ENCODE measurements around the gene ADAMTS1.
"Not testable (repeated sequence)": the region's sequence is repeated elsewhere in the genome, so short reads cannot be mapped to it uniquely, and the experiment has no call there.

ADAMTS1 gene

DNA sequence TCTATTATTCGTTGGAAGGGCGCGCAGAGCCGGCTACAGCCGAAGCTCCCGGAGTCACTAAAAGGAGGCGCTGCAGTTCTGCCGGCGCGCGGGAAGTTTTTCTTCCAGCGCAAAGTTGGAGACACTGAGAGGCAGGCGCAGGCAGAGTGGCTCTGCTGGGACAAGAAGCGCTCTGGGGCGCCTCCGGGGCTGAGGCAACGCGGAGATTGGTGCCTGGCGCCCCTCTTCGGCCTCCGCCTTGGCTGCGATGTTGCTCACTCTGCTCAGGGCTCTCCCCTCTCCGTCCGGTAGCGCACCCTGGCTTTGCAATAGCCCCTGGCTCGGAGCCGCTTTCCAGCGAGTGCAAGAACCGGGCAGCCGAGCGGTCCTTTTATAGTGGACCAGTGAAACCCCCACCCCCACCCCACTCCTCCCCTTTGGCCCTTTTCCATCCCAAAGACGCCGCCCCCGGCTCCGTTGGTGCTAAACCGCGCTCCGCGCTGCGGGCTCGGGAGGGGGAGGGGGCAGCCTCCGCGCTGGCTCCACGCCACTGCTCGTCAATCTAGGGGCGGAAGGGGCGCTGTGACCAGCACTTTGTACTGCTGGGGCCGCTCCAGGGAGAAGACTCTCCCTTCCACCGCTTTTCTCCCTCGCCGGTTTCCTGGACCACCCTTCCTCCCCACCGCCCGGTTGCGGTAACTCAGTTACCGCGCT lies at the start of gene ADAMTS1:
TSS of gene ADAMTS1 (minus strand) at position 344 of the 693 bp plus-strand sequence. CDS start 455 bp downstream, outside the sequence.
- no peak for DNase-seq (ENCODE audit: low read depth in 2 of 3, low spot score in 1 of 3)

DNA sequence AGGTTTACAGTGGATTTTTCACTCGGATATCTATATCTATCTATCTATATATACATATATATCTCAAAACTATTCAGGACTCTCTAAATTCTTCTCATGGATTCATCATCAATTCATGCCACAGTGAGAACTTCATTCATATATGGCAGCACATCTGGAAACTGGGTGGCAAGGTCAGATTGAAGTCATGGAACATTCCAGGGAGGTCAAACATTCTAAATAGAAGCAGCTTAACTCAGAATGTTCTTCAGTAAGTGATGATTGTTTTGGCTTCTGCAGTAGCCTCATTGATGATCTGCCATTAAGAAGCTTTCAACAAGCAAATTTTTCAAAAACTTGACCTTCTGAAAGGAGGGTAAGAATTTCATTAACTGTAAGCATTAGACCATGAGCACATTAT lies 46.9 kb upstream of the ADAMTS1 start:
- no peak for DNase-seq (ENCODE audit: low read depth in 2 of 3, low spot score in 1 of 3)

DNA sequence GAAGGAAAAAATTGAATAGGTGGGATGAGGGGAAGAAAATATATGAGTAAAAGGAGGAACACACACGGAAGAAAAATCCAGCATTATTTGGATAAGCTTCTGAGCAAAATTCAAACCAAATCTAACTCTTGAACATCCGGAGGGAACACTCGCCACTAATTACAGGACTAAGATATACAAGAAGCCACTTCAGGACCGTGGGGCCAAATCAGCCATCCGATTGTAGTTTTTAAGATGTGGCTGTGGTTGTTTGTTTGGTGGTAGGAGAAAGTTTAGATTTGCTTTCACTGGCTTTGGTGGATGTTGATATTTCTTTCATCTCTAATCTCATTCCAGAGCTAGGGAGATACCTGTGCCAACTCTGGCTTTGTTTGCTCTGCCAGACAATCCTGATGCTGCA lies 43.7 kb upstream of the ADAMTS1 start:
- no peak for DNase-seq (ENCODE audit: low read depth in 2 of 3, low spot score in 1 of 3)

DNA sequence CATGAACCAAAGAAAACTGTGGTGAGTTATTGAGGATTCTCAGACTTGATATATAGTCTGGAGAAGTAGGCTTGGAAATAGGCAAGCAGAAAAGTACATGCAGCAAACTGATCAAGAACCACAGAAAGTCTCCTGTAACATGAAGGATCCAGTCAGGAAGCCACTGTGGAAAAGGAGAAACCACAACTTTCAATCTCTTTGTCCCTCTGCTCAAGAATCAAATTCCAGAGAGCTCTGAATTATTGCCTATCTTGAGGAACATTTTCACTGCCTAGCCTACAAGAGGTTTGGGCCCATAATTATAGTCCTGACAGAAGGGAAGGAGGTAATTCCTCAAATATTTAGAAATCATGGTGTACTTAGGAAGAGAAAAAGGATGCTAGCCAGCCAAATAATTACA lies 43.0 kb upstream of the ADAMTS1 start:
- DNase-seq (ENCODE audit: low read depth in 2 of 3, low spot score in 1 of 3): no peak

DNA sequence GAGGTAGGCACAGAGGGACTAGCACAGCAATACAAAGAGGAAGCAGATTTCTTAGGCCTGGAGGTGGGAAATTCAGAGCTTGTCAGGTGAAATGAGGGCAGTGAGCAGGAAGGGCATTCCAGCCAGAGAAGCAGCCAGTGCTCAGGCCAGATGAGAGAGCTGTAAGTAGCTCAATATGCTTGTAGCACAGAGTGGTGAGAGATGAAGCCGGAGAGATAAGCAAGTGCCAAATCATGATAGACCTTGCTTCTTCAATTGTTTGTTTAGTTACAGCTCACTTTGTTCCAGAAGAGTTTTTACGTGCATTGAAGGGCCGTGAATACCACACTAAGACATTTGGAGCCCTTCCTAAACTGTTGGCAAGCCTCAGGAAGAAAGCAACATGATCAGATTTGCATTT lies 42.0 kb upstream of the ADAMTS1 start:
- no peak for DNase-seq (ENCODE audit: low read depth in 2 of 3, low spot score in 1 of 3)

DNA sequence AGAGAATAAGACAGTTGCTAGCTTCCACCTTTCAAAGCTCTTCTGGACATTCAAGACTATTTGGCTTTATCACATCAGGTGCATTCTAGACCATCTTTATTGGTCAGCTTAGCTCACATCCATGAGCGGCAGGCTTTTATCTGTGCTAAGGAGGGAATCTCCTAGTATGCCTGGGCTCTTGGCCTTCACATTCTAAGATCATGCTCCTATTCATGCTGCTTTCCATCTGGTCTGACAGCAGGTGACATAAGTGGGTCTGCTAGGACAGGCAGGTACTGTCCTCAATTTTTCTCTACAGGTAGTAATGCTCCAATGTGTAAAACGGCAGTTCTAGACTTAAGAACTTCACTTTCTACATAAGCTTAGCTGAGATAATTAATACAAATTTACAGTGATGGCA lies 39.2 kb upstream of the ADAMTS1 start:
- DNase-seq (ENCODE audit: low read depth in 2 of 3, low spot score in 1 of 3): no peak

DNA sequence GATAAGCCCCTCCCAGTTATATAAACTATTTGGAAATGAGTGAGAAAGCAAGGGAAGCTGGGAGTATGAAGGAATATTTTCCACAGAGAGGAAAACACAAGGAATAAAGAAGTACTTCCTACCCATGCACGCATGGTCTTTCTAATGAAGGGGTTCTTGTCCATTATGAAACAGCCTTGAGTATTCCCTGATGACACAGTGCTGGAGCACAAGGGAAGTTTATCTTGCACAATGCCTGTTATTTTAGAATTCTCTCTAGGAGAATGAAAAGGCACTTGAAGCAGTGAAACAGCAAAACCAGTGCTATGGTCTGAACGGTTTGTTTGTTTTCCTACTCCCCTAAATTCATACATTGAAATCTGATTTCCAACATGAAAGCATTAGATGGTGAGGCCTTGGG lies 38.6 kb upstream of the ADAMTS1 start:
- DNase-seq (ENCODE audit: low read depth in 2 of 3, low spot score in 1 of 3): no peak

DNA sequence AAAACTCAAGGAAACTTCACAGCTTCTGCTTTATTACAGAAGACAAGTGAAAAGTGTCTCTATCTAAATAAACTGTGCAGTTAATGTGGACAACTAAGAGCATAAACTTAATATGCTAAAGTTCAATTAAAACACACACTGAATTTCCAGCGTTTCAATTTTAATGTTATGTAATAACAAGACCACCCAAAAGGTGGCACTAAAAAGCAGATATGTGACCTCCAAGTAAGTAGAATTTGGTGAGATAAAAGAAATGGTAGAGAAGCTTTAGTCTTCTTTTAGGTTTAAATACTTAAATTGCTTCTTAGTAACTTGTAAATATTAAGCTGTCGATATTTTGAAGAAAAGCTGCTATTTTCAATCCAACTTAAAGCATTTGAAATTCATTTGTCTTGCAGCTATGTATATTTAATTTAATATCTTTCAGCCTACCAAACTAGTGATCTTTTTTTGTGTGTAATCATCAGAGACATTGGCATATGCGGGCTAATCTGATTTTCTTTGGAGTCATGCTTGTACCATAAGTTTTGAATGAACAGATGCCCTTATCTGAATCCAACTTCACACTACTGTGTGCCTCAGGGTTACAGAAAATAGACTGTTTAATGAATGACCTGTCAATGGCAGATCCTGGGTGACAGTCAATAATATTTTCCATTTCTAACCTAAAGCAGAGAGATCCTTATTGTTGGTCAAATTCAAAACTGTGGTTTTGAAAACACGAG lies 36.5 kb upstream of the ADAMTS1 start:
- no peak for DNase-seq (ENCODE audit: low read depth in 2 of 3, low spot score in 1 of 3)

DNA sequence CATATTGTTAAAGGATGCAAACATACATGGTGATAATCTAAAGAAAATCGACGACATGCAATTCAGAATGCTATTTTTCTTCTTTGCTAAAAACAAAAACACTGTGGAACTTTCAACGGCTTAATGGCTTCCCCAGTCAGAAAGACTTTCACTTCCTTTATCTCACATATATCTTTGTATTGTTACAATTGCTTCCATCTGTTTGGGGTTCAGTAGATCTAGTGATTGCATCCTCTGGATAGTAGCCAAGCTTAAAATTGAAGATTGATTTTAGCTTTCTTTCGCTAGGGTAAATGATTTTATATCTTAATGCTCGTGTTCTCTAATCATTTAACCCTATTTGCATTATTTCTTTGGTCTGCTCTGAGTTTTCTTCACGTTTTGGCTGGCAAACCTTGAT lies 31.8 kb upstream of the ADAMTS1 start:
- no peak for DNase-seq (ENCODE audit: low read depth in 2 of 3, low spot score in 1 of 3)

DNA sequence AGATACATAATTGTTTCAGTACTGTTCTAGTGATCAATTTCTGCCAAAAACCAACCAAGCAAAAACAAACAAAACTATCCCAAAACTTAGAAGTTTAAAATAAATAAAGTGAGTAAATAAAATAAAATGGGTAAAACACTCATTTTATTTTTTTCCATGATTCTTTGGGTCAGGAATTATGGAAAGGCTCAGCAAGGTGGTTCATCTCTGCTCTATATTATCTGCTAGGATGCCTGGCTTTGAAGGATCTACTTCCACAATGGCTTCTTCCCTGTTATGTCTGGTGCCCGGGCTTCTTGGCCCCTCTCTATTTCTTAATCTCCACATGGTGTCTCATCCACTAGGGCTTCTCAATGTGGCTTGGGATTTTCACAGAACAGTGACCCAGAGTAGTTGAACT lies 29.1 kb upstream of the ADAMTS1 start:
- no peak for DNase-seq (ENCODE audit: low read depth in 2 of 3, low spot score in 1 of 3)

DNA sequence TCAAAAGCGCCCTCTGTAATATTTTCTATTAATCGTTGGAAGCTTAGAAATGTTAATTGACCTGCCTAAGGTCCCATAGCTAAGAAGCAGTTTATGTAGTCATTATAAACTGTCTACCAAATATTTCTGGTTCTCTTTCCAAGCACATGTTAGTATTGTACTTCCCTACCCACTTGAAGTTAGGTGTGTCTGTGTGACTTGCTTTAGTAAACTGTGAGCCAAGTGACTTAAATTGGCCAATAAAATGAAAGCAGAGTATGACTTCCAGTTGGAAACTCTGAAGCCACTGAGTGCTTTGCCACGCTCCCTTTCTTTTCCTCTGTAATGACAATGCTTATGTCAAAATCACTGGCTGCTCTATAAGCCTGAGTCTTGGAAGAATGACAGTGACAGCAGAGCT lies 20.6 kb upstream of the ADAMTS1 start:
- no peak for DNase-seq (ENCODE audit: low read depth in 2 of 3, low spot score in 1 of 3)

DNA sequence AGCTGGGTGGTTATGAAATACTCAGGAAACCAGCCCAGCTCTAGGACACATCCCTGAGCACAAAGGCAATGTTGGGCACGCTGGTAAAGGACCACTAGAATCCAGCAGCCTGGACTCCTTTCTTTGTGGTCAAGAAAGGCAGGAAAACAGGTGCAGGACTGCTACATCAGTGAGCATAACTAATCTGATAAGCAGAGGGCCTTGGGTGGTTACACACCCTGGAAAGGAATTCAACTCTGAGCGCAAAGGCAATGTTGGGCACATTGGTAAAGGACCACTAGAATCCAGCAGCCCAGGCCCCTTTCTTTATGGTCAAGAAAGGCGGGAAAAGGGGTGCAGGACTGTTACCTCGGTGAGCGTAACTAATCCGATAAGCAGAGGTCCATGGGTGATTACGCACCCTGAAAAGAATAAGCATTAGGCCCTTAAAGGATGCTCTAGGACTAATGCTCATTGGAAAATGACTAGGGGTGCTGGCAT lies 11.7 kb upstream of the ADAMTS1 start:
- DNase-seq (ENCODE audit: low read depth in 2 of 3, low spot score in 1 of 3): not testable (repeated sequence)

DNA sequence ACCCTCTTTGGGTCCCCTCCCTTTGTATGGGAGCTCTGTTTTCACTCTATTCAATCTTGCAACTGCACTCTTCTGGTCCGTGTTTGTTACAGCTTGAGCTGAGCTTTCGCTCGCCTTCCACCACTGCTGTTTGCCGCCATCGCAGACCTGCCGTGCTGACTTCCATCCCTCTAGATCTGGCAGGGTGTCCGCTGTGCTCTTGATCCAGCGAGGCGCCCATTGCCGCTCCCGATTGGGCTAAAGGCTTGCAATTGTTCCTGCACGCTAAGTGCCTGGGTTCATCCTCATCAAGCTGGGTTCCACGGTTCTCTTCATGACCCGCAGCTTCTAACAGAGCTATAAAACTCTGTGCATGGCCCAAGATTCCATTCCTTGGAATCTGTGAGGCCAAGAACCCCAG lies 9.5 kb upstream of the ADAMTS1 start:
- DNase-seq (ENCODE audit: low read depth in 2 of 3, low spot score in 1 of 3): not testable (repeated sequence)

DNA sequence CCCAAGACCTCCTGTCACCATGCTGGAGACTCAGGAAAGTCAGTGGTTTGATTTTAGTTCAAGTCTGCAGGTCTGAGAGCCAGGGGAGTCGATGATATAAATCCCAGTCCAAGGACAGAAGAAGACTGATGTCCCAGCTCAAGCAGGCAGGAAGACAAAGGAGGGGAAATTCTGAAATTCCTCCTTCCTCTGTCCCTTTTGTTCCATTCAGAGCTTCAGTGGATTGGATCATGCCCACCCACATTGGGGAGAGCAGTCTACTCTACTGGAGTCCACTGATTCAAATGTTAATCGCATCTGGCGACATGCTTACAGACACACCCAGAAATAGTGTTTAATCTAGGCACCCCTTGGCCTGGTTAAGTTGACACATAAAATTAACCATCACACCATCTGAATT lies 7.2 kb upstream of the ADAMTS1 start:
- DNase-seq (ENCODE audit: low read depth in 2 of 3, low spot score in 1 of 3): no peak

DNA sequence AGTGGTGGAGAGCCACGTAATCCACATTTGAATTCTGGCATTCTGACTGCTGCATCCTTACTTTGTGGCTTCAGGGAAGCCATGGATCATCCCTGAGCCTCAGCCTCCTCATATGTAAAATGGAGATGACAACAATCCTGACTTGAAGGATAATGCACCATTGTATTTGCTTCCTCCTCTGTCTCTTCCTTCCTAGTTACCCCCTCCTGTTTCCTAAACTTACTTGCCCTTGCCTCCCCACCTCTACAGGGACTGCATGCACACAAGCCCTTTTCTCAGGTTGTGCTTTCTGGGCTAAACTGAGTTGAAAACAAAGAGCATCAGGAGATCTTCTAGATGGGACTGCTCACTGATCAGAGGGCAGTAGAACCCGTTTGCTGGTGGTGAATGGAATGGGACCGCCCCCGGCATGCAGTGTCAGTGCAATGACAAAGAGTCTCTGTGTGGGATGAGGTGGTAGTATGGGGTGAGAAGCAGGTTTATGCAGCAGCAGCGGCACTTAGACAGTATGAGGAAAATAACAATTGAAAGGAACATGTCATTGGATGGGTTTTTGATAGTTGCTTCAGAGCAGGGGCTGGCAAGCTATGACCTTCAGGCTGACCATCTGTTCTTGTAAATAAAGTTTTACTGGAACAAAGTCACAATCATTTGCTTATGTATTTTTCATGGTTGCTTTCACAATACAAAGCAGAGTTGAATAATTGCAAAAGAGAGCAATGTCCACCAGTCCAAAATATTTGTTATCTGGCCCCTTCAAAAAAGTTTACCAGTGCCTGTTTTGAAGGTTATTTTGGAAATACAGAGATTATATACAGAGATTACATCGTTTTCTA lies 6.1 kb upstream of the ADAMTS1 start:
- no peak for DNase-seq (ENCODE audit: low read depth in 2 of 3, low spot score in 1 of 3)

DNA sequence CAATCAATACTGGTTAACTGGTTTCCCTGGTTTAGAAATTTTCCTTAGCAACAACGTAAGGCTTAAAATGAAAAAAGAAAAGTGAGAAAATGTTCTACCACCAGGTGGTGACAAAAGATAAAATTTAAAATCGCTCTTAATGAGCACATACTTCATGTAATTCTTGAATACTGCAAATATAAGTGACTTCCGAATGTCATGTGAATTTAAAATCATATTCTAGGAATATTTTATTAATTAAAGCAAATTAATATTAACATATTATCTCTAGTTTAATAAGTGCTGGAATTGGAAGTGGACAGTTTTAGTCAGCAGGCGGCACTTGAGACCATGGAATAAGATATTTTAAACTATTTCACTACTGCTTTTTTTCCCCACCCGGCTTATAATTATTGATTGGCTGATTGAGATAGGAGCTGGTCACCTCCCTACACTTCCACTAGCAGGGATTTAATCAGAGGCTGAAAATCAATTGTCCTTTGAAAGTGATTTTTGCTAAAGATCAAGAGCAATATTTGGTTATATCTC lies 5.0 kb upstream of the ADAMTS1 start:
- DNase-seq (ENCODE audit: low read depth in 2 of 3, low spot score in 1 of 3): no peak

DNA sequence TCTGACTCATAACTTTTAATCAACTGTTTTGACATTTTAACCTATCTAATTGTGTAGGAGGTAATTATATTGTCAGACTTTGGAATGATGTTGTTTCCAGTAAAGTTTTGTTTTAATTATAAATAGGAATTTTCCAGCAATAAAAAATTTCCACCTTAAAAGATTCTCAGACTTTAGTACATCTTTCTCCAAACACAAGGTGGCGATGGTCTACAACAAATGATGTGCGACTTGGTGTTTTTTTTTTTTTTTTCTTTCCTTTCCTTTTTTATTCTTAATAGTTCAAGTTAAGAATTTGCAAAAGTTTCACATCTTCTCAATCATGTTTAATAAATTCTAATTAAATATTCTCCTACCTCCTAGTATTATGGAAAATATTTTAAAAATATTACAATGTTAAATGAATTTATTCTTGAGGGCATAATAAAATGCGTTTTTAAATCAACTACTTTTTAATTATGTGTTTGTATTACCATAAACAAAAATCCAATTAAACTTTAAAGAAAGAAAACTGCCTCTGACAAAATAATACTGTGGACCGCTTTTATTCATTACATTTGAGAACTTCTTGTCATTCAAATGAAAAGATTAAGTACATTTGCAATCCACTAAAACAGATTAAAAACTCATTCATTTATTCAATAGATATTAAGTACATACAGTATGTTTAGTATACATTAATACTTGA lies 4.4 kb upstream of the ADAMTS1 start:
- no peak for DNase-seq (ENCODE audit: low read depth in 2 of 3, low spot score in 1 of 3)

DNA sequence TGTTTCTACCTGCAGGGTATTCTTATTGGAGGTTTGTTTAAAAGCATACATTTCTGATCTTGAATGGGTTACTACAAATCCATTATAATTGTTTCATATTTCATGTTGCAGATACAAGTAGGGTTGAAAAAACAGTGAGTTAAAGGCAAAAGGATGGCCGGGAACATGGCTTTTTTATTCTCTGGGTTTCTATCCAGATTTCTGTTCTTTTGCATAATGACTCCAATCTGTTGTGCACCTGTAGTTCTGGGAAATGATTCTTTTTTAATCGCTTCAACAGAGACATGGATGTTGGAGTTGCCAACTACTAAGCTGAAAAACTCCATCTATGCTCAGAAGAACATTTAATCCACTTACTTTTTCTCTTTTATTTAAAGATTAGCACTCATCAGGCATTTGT lies 2.7 kb upstream of the ADAMTS1 start:
- no peak for DNase-seq (ENCODE audit: low read depth in 2 of 3, low spot score in 1 of 3)

DNA sequence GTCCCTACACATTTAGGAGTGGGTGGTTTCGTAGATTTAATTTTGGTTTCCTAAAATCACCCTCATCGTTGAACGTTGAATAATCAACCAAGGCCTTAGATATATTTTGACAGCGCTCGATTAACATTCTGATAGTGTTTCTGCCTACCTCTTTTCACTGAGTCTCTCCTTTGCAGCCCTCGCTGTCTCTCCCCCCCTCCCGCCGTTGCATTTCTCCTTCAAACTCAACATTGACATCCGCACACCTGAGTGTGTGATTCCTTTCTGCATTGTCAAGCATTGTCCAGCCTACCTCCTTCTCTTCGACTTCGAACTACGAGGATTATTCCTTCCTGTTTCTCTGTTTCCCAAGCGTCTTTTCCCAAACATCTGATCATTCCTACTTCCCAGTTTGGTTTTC lies 1.8 kb upstream of the ADAMTS1 start:
- no peak for DNase-seq (ENCODE audit: low read depth in 2 of 3, low spot score in 1 of 3)

DNA sequence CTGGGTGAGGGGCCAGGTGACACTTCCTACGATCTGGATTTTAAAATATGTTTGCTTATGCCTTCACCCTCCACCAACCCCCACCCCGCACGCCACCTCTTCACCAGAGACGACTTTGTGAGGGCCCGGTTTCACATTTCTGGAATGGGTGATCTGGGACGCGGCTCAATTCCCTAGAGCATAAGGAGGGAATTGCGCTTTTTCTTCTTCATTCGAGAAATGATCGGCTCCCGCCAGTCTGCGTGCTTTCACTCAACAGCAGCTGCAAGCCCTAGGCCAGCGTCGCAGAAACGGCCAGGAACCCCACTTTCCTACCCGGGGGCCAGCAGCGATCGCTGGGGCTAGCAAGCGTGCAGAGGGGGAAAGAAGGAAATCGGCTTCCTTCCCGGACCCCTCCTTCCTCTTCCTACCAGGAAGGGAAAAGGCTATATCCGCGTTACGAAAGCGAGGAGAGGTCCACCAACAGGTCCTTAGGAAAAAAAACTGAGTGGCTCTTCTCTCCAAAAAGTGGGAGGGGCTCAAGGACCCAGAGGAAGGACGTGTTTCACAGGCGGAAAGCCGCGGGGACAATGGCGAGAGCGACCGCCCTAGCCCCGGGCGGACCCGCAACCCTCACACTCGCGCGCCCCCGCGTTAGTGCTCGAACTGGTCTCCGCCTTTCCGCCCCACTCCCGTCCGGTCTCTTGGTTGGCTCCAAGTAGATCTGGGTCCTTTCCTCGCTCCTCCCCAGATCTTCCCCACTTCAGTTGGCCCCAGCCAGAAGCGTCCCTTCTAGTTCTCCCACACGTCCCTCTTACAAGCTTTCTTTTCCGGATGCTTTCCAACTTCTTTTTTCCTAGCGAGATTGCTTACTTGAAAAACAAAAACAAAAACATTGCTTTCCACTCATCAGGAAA lies 1.1 kb upstream of the ADAMTS1 start:
- DNase-seq (ENCODE audit: low read depth in 2 of 3, low spot score in 1 of 3): no peak

Data from stimulated activated CD4-positive, alpha-beta T cell treated with anti-CD3 and anti-CD28 coated beads, Interleukin-12 subunit alpha, Interleukin-12 subunit beta, amount 100 ng/mL, for 48 hours (primary cell).